Neural progenitor cell (in vitro differentiated cells): Measurements from ENCODE around the gene MAML3. TPM values are rescaled to one million over a fixed set of nuclear protein-coding genes. Genes with fewer than 3 reads are reported as not detected.
A peak's percentile ranks its signal among the peaks of the same experiment; 100 is the strongest.

Experiments
- DNase-seq: peaks from one replicate; pipeline ENCODE4 v3.0.0-alpha.2; 2016; ENCODE audit warnings: low spot score
- H2AFZ ChIP-seq: fragments of 200-600 bp; sonication (generic); replicated peaks from 2 replicates; pipeline ENCODE4 v1.6.1; 2016; ENCODE audit warnings: antibody characterized with exemption
- H3F3A ChIP-seq: fragments of 200-600 bp; sonication (generic); 2 replicates; pipeline ENCODE4 v1.6.1; 2016; ENCODE audit warnings: antibody characterized with exemption, low read depth
- H3K27ac ChIP-seq: fragments of 200-600 bp; sonication (generic); 2 replicates; pipeline ENCODE4 v1.5.1; 2016; ENCODE audit warnings: mild to moderate bottlenecking
- H3K27me3 ChIP-seq: fragments of 200-600 bp; sonication (generic); 2 replicates; pipeline ENCODE4 v1.6.1; 2016; ENCODE audit warnings: mild to moderate bottlenecking, moderate library complexity
- H3K36me3 ChIP-seq: fragments of 200-600 bp; sonication (generic); 2 replicates; pipeline ENCODE4 v1.5.1; 2016
- H3K4me1 ChIP-seq: fragments of 200-600 bp; sonication (generic); 2 replicates; pipeline ENCODE4 v1.6.1; 2016; ENCODE audit warnings: mixed run types
- H3K4me2 ChIP-seq: fragments of 200-600 bp; sonication (generic); 2 replicates; pipeline ENCODE4 v1.6.1; 2016
- H3K4me3 ChIP-seq: fragments of 200-600 bp; sonication (generic); 2 replicates; pipeline ENCODE4 v1.5.1; 2016
- H3K79me2 ChIP-seq: fragments of 200-600 bp; sonication (generic); 2 replicates; pipeline ENCODE4 v1.6.1; 2016; ENCODE audit warnings: low read depth
- H3K9ac ChIP-seq: fragments of 200-600 bp; sonication (generic); 2 replicates; pipeline ENCODE4 v1.6.1; 2016
- H3K9me3 ChIP-seq: fragments of 200-600 bp; sonication (generic); 2 replicates; pipeline ENCODE4 v1.5.1; 2016; ENCODE audit warnings: low read depth
- H4K20me1 ChIP-seq: fragments of 200-600 bp; sonication (generic); 2 replicates; pipeline ENCODE4 v1.6.1; 2016; ENCODE audit warnings: low read depth
- H3K27ac Mint-ChIP-seq: 3 replicates; pipeline ENCODE4 v1.8.0; 2021; ENCODE audit warnings: mixed read lengths
- H3K27me3 Mint-ChIP-seq: 2 replicates; pipeline ENCODE4 v1.8.0; 2022; ENCODE audit warnings: low read depth, mild to moderate bottlenecking, inconsistent platforms, moderate library complexity, mixed read lengths; ENCODE audit not compliant: insufficient read depth
- H3K36me3 Mint-ChIP-seq: 3 replicates; pipeline ENCODE4 v1.8.0; 2021; ENCODE audit warnings: mixed read lengths
- H3K4me1 Mint-ChIP-seq: 3 replicates; pipeline ENCODE4 v1.8.0; 2021; ENCODE audit warnings: mixed read lengths
- H3K4me3 Mint-ChIP-seq: 3 replicates; pipeline ENCODE4 v1.8.0; 2021; ENCODE audit warnings: mild to moderate bottlenecking, moderate library complexity, mixed read lengths
- H3K9me3 Mint-ChIP-seq: 3 replicates; pipeline ENCODE4 v1.8.0; 2020; ENCODE audit warnings: mixed read lengths
- CTCF ChIP-seq: fragments of 200-600 bp; sonication (generic); IDR thresholded peaks from 2 replicates; pipeline ENCODE4 v1.5.1; 2017; ENCODE audit warnings: antibody characterized with exemption, mild to moderate bottlenecking
- EZH2 ChIP-seq: fragments of 200-600 bp; sonication (generic); IDR thresholded peaks from 2 replicates; pipeline ENCODE4 v1.6.1; 2017; ENCODE audit warnings: antibody characterized with exemption, mild to moderate bottlenecking, moderate library complexity
- EZH2phosphoT487 ChIP-seq: fragments of 200-600 bp; sonication (generic); IDR thresholded peaks from 2 replicates; pipeline ENCODE4 v1.6.1; 2017; ENCODE audit warnings: antibody characterized with exemption
- total RNA-seq: library from RNA; depleted of rRNA; stranded (reverse); fragments of >200 nt; gene quantifications from 2 replicates; pipeline ENCODE4 v1.2.3, GENCODE V29; 2015; ENCODE audit warnings: low replicate concordance

The MAML3 gene
- total RNA-seq, 1 donor from 2014 or later: 14.4 TPM

- peaks cover 20% of the 10 kb centered on the region for H3K4me1 Mint-ChIP-seq
- Histone ChIP-seq H4K20me1 (peaks cover 25% of the 10 kb centered on the region), H3K27me3 (no peaks in the 10 kb centered on the region), H3K9me3 (no peaks in the 10 kb centered on the region), H3K4me2 (no peak overlapping the region), H3K27ac (no peak overlapping the region), H3K9ac (no peak overlapping the region), H3K36me3 (no peaks in the 10 kb centered on the region), H2AFZ (no peak overlapping the region), H3K79me2 (peaks cover 34% of the 10 kb centered on the region), H3K4me3 (no peak overlapping the region), H3K4me1 (peaks cover 20% of the 10 kb centered on the region), H3F3A (peaks cover 7% of the 10 kb centered on the region)
- H3K4me3 Mint-ChIP-seq: no peak overlapping the region
- peaks cover 7% of the 10 kb centered on the region for H3K36me3 Mint-ChIP-seq
- peaks cover 4% of the 10 kb centered on the region for H3K27me3 Mint-ChIP-seq
- TF ChIP-seq EZH2 (no peak), EZH2phosphoT487 (no peak), CTCF (no peak)
- no peak overlapping the region for H3K27ac Mint-ChIP-seq
- DNase-seq: no peak
- H3K9me3 Mint-ChIP-seq: peaks cover 8% of the 10 kb centered on the region
These were observed 12.7 kb downstream of the MAML3 start for GRCh38 chr4:140141210-140141835.

GRCh38 chr4:140140566-140140965 lies 13.4 kb downstream of the MAML3 start:
- Histone ChIP-seq H3F3A (peaks cover 7% of the 10 kb centered on the region), H3K4me3 (no peak overlapping the region), H3K9ac (no peak overlapping the region), H3K27me3 (no peaks in the 10 kb centered on the region), H3K4me1 (peaks cover 20% of the 10 kb centered on the region), H3K36me3 (no peaks in the 10 kb centered on the region), H2AFZ (no peak overlapping the region), H4K20me1 (peaks cover 25% of the 10 kb centered on the region), H3K4me2 (no peak overlapping the region), H3K27ac (no peak overlapping the region), H3K79me2 (peaks cover 30% of the 10 kb centered on the region), H3K9me3 (no peaks in the 10 kb centered on the region)
- no peak for DNase-seq
- Mint-ChIP-seq H3K27me3 (peaks cover 4% of the 10 kb centered on the region), H3K4me3 (no peak overlapping the region), H3K9me3 (peaks cover 8% of the 10 kb centered on the region), H3K36me3 (peaks cover 7% of the 10 kb centered on the region), H3K4me1 (peaks cover 22% of the 10 kb centered on the region), H3K27ac (no peak overlapping the region)
- no peak for TF ChIP-seq CTCF
- no peak for TF ChIP-seq EZH2
- TF ChIP-seq EZH2phosphoT487: no peak

- Histone ChIP-seq H3K36me3 (no peaks in the 10 kb centered on the region), H3K27me3 (no peaks in the 10 kb centered on the region), H2AFZ (no peak overlapping the region), H3K9ac (no peak overlapping the region), H3K4me3 (no peak overlapping the region), H3K9me3 (no peaks in the 10 kb centered on the region), H4K20me1 (peaks cover 16% of the 10 kb centered on the region), H3F3A (no peaks in the 10 kb centered on the region), H3K79me2 (peaks cover 18% of the 10 kb centered on the region), H3K4me2 (no peak overlapping the region), H3K4me1 (peaks cover 10% of the 10 kb centered on the region), H3K27ac (no peak overlapping the region)
- Mint-ChIP-seq H3K36me3 (peaks cover 9% of the 10 kb centered on the region), H3K27me3 (peaks cover 4% of the 10 kb centered on the region), H3K4me1 (peaks cover 20% of the 10 kb centered on the region), H3K4me3 (no peak overlapping the region), H3K27ac (no peak overlapping the region), H3K9me3 (peaks cover 8% of the 10 kb centered on the region)
- no peak for TF ChIP-seq EZH2phosphoT487
- TF ChIP-seq EZH2: no peak
- peak; percentile 40 for DNase-seq
These were observed 15.6 kb downstream of the MAML3 start for GRCh38 chr4:140138428-140138827.

GRCh38 chr4:140137671-140138070 lies 16.3 kb downstream of the MAML3 start:
- peaks cover 8% of the 10 kb centered on the region for H3K9me3 Mint-ChIP-seq
- H3K4me3 Mint-ChIP-seq: no peak overlapping the region
- peaks cover 4% of the 10 kb centered on the region for H3K27me3 Mint-ChIP-seq
- H3K9ac ChIP-seq: no peak overlapping the region
- H3K4me2 ChIP-seq: no peak overlapping the region
- no peak overlapping the region for H2AFZ ChIP-seq
- no peak overlapping the region for H3K4me3 ChIP-seq
- H3K4me1 Mint-ChIP-seq: peaks cover 20% of the 10 kb centered on the region
- peaks cover 18% of the 10 kb centered on the region for H3K79me2 ChIP-seq
- H3K27ac Mint-ChIP-seq: peak overlapping the region; percentile 61
- no peaks in the 10 kb centered on the region for H3K27me3 ChIP-seq
- H3F3A ChIP-seq: no peaks in the 10 kb centered on the region
- H4K20me1 ChIP-seq: peaks cover 16% of the 10 kb centered on the region
- no peaks in the 10 kb centered on the region for H3K9me3 ChIP-seq
- H3K27ac ChIP-seq: no peak overlapping the region
- peaks cover 9% of the 10 kb centered on the region for H3K36me3 Mint-ChIP-seq
- no peak for DNase-seq
- no peak for TF ChIP-seq EZH2phosphoT487
- no peak for TF ChIP-seq EZH2
- TF ChIP-seq CTCF: no peak
- H3K4me1 ChIP-seq: peaks cover 10% of the 10 kb centered on the region
- no peaks in the 10 kb centered on the region for H3K36me3 ChIP-seq
